ENCODE data around the gene TRPM8.
A peak's percentile ranks its signal among the peaks of the same experiment; 100 is the strongest.

TRPM8 gene

GRCh38 chr2:234003972-234004617 is 86.9 kb downstream of the TRPM8 start:
- DNase-seq: no peak

- no peak for DNase-seq
Observed at GRCh38 chr2:234005126-234005525, 88.0 kb downstream of the TRPM8 start.

GRCh38 chr2:234006501-234006900 is 89.3 kb downstream of the TRPM8 start:
- DNase-seq: no peak

GRCh38 chr2:234014427-234014826 is 97.3 kb downstream of the TRPM8 start:
- no peak for DNase-seq

GRCh38 chr2:234015861-234016260 is 98.7 kb downstream of the TRPM8 start:
- DNase-seq: no peak

- no peak for DNase-seq
Observed at GRCh38 chr2:234019896-234020295, 102.7 kb downstream of the TRPM8 start.

- DNase-seq: no peak
Observed at GRCh38 chr2:234020332-234020731, 103.2 kb downstream of the TRPM8 start.

- no peak for DNase-seq
Observed at GRCh38 chr2:234022424-234022823, 105.3 kb downstream of the TRPM8 start.

- no peak for DNase-seq
Observed at GRCh38 chr2:234024304-234024703, 107.1 kb downstream of the TRPM8 start.

- DNase-seq: no peak
Observed at GRCh38 chr2:234025466-234025865, 108.3 kb downstream of the TRPM8 start.

- no peak for DNase-seq
Observed at GRCh38 chr2:234025891-234026401, 108.8 kb downstream of the TRPM8 start.

GRCh38 chr2:234026693-234027254 is 109.6 kb downstream of the TRPM8 start:
- DNase-seq: no peak

- no peak for DNase-seq
Observed at GRCh38 chr2:234027641-234028040, 110.5 kb downstream of the TRPM8 start.

- no peak for DNase-seq
Observed at GRCh38 chr2:234029150-234029733, 112.1 kb downstream of the TRPM8 start.

GRCh38 chr2:234031207-234031606 is 114.0 kb downstream of the TRPM8 start:
- no peak for DNase-seq

- peak; percentile 17 for DNase-seq
Observed at GRCh38 chr2:234032279-234032856, 115.2 kb downstream of the TRPM8 start.

- no peak for DNase-seq
Observed at GRCh38 chr2:234033174-234033573, 116.0 kb downstream of the TRPM8 start.

- no peak for DNase-seq
Observed at GRCh38 chr2:234033885-234034284, 116.7 kb downstream of the TRPM8 start.

- DNase-seq: no peak
Observed at GRCh38 chr2:234038076-234038802, 121.1 kb downstream of the TRPM8 start.

GRCh38 chr2:234044157-234044556 is 127.0 kb downstream of the TRPM8 start:
- no peak for DNase-seq

GRCh38 chr2:234046521-234046920 is 129.3 kb downstream of the TRPM8 start:
- no peak for DNase-seq

GRCh38 chr2:234047361-234047760 is 130.2 kb downstream of the TRPM8 start:
- DNase-seq: no peak

GRCh38 chr2:234048049-234048448 is 130.9 kb downstream of the TRPM8 start:
- no peak for DNase-seq

Data from activated CD4-positive, alpha-beta T cell treated with anti-CD3 and anti-CD28 coated beads, Interleukin-2, amount 50 U/mL, for 1 hour (primary cell).